Measurements from ENCODE around the gene RPL28. TPM values are rescaled to one million over a fixed set of nuclear protein-coding genes. Genes with fewer than 3 reads are reported as not detected.

The RPL28 gene
- total and polyA plus RNA-seq, 2 of the 13 experiments (the other 11 are each of a cell fraction or from before 2014, with no cell fraction given), result 105 to 420 TPM

- TF ChIP-seq RERE (CRISPR knock-in tag; IDR thresholded peaks at IDR 0.05; ENCODE audit: low read depth) (no peak), MIER3 (CRISPR knock-in tag; IDR thresholded peaks at IDR 0.05; ENCODE audit: borderline replicate concordance) (peak; percentile 15; the same call in 1 of the 2 replicates), ZNF543 (CRISPR knock-in tag; IDR thresholded peaks at IDR 0.05) (no peak), STAG1 (CRISPR knock-in tag; IDR thresholded peaks at IDR 0.05) (no peak), ZNF326 (CRISPR knock-in tag; IDR thresholded peaks at IDR 0.05; ENCODE audit: borderline replicate concordance) (no peak), RFX3 (CRISPR knock-in tag; IDR thresholded peaks at IDR 0.05) (peak; percentile 89), HNRNPH1 (optimal IDR thresholded peaks at IDR 0.05; ENCODE audit: low read depth, low read length) (no peak), HOXA7 (CRISPR knock-in tag; IDR thresholded peaks at IDR 0.05) (no peak), BHLHE40 (IDR thresholded peaks at IDR 0.05; ENCODE audit: low read length) (no peak; the same call in 1 of the 2 replicates), NFYC (CRISPR knock-in tag; IDR thresholded peaks at IDR 0.05) (peak; percentile 96), ZNF816 (CRISPR knock-in tag; IDR thresholded peaks at IDR 0.05; ENCODE audit: borderline replicate concordance) (no peak), EZH2 (conservative IDR thresholded peaks at IDR 0.05; ENCODE audit: low read depth, low read length) (no peak), NFKB2 (CRISPR knock-in tag; IDR thresholded peaks at IDR 0.05; ENCODE audit: borderline replicate concordance) (no peak), ZNF788 (CRISPR knock-in tag; IDR thresholded peaks at IDR 0.05; ENCODE audit: borderline replicate concordance) (peak; percentile 10; the same call in 1 of the 2 replicates)
- TF ChIP-seq, protein P1, sequence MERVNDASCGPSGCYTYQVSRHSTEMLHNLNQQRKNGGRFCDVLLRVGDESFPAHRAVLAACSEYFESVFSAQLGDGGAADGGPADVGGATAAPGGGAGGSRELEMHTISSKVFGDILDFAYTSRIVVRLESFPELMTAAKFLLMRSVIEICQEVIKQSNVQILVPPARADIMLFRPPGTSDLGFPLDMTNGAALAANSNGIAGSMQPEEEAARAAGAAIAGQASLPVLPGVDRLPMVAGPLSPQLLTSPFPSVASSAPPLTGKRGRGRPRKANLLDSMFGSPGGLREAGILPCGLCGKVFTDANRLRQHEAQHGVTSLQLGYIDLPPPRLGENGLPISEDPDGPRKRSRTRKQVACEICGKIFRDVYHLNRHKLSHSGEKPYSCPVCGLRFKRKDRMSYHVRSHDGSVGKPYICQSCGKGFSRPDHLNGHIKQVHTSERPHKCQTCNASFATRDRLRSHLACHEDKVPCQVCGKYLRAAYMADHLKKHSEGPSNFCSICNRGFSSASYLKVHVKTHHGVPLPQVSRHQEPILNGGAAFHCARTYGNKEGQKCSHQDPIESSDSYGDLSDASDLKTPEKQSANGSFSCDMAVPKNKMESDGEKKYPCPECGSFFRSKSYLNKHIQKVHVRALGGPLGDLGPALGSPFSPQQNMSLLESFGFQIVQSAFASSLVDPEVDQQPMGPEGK (CRISPR knock-in tag; IDR thresholded peaks at IDR 0.05), result peak; percentile 60
- TF ChIP-seq, protein P2, sequence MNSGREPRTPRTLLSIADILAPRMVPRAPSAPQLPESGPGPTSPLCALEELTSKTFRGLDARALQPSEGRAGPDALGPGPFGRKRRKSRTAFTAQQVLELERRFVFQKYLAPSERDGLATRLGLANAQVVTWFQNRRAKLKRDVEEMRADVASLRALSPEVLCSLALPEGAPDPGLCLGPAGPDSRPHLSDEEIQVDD (CRISPR knock-in tag; IDR thresholded peaks at IDR 0.05; ENCODE audit: borderline replicate concordance), result no peak
- TF ChIP-seq, protein P3, sequence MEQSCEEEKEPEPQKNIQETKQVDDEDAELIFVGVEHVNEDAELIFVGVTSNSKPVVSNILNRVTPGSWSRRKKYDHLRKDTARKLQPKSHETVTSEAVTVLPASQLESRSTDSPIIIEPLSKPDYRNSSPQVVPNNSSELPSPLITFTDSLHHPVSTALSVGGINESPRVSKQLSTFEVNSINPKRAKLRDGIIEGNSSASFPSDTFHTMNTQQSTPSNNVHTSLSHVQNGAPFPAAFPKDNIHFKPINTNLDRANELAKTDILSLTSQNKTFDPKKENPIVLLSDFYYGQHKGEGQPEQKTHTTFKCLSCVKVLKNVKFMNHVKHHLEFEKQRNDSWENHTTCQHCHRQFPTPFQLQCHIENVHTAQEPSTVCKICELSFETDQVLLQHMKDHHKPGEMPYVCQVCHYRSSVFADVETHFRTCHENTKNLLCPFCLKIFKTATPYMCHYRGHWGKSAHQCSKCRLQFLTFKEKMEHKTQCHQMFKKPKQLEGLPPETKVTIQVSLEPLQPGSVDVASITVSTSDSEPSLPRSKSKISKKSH (CRISPR knock-in tag; IDR thresholded peaks at IDR 0.05; ENCODE audit: borderline replicate concordance), result no peak
Observed at GRCh38 chr19:55339105-55339888, 46.4 kb upstream of the RPL28 start, which contains the start of gene KMT5C (continued).

Data from HepG2 (cell line).